NCI-H748 treated with DMSO at 0.1 percent for 48 hours (cell line): Measurements from ENCODE around the gene FOXJ1.

Experiments
- DNase-seq: peaks from one replicate; lab custom pipeline; 2025; lab: John Stamatoyannopoulos, UW

The FOXJ1 gene

GRCh38 chr17:76123749-76124581 lies 17.1 kb downstream of the FOXJ1 start:
- no peak for DNase-seq

- DNase-seq: no peak
These were observed 17.9 kb downstream of the FOXJ1 start for GRCh38 chr17:76123191-76123499.

GRCh38 chr17:76122431-76123190 lies 18.4 kb downstream of the FOXJ1 start:
- no peak for DNase-seq

- no peak for DNase-seq
These were observed 19.1 kb downstream of the FOXJ1 start for GRCh38 chr17:76121932-76122430.

GRCh38 chr17:76120658-76121008 lies 20.4 kb downstream of the FOXJ1 start:
- DNase-seq: no peak

- no peak for DNase-seq
These were observed 21.4 kb downstream of the FOXJ1 start for GRCh38 chr17:76119409-76120371.

GRCh38 chr17:76115138-76115754 lies 25.8 kb downstream of the FOXJ1 start:
- no peak for DNase-seq

GRCh38 chr17:76111956-76112355 lies 29.1 kb downstream of the FOXJ1 start:
- DNase-seq: no peak

GRCh38 chr17:76107509-76107908 lies 33.5 kb downstream of the FOXJ1 start:
- no peak for DNase-seq

GRCh38 chr17:76106703-76107102 lies 34.3 kb downstream of the FOXJ1 start:
- DNase-seq: no peak

- no peak for DNase-seq
These were observed 36.2 kb downstream of the FOXJ1 start for GRCh38 chr17:76104896-76105231.

- DNase-seq: no peak
These were observed 36.7 kb downstream of the FOXJ1 start for GRCh38 chr17:76104140-76104895.

GRCh38 chr17:76103274-76104139 lies 37.5 kb downstream of the FOXJ1 start, which contains the start of gene EXOC7:
Gene EXOC7 (minus strand): TSS chr17:76103787. CDS start chr17:76103692, 95 bp downstream.
- DNase-seq: peak; percentile 74

GRCh38 chr17:76102944-76103273 lies 38.1 kb downstream of the FOXJ1 start:
- no peak for DNase-seq

- no peak for DNase-seq
These were observed 43.2 kb downstream of the FOXJ1 start for GRCh38 chr17:76097716-76098295.

- no peak for DNase-seq
These were observed 45.1 kb downstream of the FOXJ1 start for GRCh38 chr17:76095943-76096342.

- no peak for DNase-seq
These were observed 47.0 kb downstream of the FOXJ1 start for GRCh38 chr17:76094046-76094445.

- no peak for DNase-seq
These were observed 48.3 kb downstream of the FOXJ1 start for GRCh38 chr17:76092526-76093413.
